Neural cell (in vitro differentiated cells): ENCODE data around the gene EIF1B.

Experiments
- CTCF ChIP-seq: fragments of 450-650 bp; IDR thresholded peaks from 2 replicates; pipeline ENCODE4 v1.5.1; 2014; ENCODE audit warnings: antibody characterized with exemption, mild to moderate bottlenecking, moderate library complexity; ENCODE audit not compliant: poor library complexity, severe bottlenecking
- EP300 ChIP-seq: fragments of 450-650 bp; conservative IDR thresholded peaks from 2 replicates; pipeline ENCODE4 v1.6.1; 2014; ENCODE audit warnings: antibody characterized with exemption, mild to moderate bottlenecking, moderate library complexity; ENCODE audit not compliant: poor library complexity, severe bottlenecking
- EZH2 ChIP-seq: fragments of 200-600, 300-800 bp; shearing (Covaris generic), sonication (generic); IDR thresholded peaks from 2 replicates; pipeline ENCODE4 v1.6.1; 2014; ENCODE audit warnings: antibody characterized with exemption, low read length, borderline replicate concordance, mild to moderate bottlenecking; ENCODE audit not compliant: insufficient read depth, poor library complexity, severe bottlenecking
- MXI1 ChIP-seq: fragments of 450-650 bp; conservative IDR thresholded peaks from 2 replicates; pipeline ENCODE4 v1.6.1; 2014; ENCODE audit warnings: antibody characterized with exemption, mild to moderate bottlenecking; ENCODE audit not compliant: poor library complexity, severe bottlenecking
- POLR2AphosphoS5 ChIP-seq: IDR thresholded peaks from 2 replicates; pipeline ENCODE4 v1.6.1; 2012
- RAD21 ChIP-seq: fragments of 450-650 bp; conservative IDR thresholded peaks from 2 replicates; pipeline ENCODE4 v1.6.1; 2014; ENCODE audit warnings: antibody characterized with exemption, mild to moderate bottlenecking, moderate library complexity
- REST ChIP-seq: IDR thresholded peaks from 2 replicates; pipeline ENCODE4 v1.6.1; 2012; ENCODE audit warnings: borderline replicate concordance
- SMC3 ChIP-seq: fragments of 450-650 bp; conservative IDR thresholded peaks from 2 replicates; pipeline ENCODE4 v1.6.1; 2014; ENCODE audit warnings: antibody characterized with exemption, mild to moderate bottlenecking, moderate library complexity; ENCODE audit not compliant: poor library complexity

- TF ChIP-seq POLR2AphosphoS5 (no peak), CTCF (no peak), EP300 (no peak), SMC3 (no peak), RAD21 (no peak), EZH2 (no peak), MXI1 (no peak), REST (no peak)
These were observed 30.7 kb upstream of the EIF1B start for GRCh38 chr3:40278791-40279190.
